GM19397 (cell line): ENCODE data around the gene ACIN1.
A peak's percentile ranks its signal among the peaks of the same experiment; 100 is the strongest.
"Not testable (repeated sequence)": the region's sequence is repeated elsewhere in the genome, so short reads cannot be mapped to it uniquely, and the experiment has no call there.

Experiments used
- ATAC-seq: cut with Tn5 transposase; IDR thresholded peaks from one replicate; pipeline ENCODE4 v1.9.1; 2021; ENCODE audit warnings: mild to moderate bottlenecking, moderate library complexity; ENCODE audit not compliant: unreplicated experiment

Gene ACIN1

DNA sequence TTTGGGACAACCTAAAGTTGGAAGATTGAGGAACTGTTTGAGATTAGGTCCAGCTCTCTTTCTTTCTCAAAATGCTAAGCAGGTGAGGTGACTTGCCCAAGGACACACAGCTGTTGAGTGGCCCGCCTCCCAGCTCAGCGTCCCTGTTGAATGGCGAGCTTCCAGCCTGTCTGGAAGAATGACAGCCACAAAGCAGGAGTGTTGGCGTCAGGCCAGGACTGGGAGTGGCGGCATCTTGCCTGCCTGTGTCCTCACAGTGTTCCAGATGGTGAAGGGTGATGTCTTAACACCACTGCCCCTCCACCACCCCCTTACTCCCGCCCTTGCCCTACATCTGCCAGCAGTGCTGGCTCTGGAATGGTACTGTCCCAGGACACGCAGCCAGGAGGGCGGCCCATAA lies 28.5 kb upstream of the ACIN1 start:
- no peak for ATAC-seq

DNA sequence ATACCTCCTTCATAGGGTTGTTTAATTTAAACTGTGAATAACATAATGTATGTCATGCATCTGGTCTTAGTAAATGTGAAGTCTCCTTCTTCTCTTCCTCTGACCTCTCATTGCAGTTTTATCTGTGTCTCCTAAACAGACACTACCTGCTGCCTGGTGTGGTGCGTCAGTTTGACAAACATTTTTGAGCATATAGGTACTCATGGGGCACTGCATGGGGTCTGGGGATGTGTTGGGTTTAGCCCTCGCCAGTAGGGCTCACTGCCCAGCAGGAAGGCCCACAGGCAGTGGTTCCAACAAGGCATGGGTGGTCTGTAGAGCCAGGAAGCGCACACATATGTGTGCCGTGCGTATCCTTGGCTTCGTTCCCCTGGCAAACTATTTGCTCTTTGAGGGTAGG lies 27.1 kb upstream of the ACIN1 start:
- no peak for ATAC-seq

DNA sequence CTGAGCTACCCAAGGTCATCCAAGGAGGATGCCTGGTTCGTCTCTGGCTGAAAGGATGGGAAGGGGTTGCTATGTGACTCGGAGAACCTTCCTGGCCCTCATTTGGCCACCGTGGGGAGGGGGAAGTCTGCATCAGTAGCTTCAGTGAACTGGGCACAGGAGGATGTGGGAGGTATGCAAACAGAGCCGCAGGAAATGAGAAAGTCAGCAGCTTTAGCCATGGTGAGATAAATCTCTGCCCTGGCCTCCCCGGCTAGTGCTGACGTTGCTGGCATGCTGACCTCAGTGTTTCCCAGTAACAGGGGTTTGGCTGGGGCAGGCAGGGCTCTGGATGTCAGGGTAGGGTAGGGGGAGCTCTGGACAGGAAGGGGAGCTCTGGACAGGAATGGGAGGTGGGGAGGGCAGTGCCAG lies 26.4 kb upstream of the ACIN1 start:
- no peak for ATAC-seq

DNA sequence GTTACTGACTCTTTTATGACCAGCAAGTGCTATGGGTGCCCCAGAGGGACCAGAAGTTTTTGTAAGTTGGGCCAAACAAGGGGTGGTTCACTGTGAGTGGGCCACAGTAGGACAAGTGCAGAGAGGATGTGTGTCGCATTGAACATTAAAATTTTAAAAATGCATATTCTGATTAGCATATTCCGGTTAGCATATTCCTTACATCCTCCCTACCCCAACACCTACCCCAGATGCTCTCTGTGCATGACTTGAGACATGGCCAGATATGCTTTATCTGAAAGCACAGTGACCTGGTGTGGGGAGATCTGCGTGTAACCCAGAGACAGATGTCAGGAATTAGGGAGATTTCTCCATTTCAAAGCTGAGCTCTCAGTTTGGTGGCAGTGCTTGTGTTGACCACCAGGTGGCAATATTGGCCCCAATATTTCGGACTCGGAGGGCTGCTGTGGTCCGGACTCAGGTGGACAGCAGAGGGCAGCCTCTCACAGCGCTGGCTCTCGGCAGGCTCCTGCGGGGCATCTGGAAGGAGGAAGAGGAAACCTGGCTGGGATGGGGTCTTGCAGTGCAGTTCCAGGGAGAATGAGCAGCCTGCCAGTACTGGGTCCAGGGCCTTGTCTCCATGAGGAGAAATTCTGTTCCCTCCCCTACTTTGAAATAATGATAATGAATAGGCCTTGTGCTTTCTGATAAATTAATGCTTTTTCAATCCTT lies 25.8 kb upstream of the ACIN1 start:
- peak; percentile 61 for ATAC-seq

DNA sequence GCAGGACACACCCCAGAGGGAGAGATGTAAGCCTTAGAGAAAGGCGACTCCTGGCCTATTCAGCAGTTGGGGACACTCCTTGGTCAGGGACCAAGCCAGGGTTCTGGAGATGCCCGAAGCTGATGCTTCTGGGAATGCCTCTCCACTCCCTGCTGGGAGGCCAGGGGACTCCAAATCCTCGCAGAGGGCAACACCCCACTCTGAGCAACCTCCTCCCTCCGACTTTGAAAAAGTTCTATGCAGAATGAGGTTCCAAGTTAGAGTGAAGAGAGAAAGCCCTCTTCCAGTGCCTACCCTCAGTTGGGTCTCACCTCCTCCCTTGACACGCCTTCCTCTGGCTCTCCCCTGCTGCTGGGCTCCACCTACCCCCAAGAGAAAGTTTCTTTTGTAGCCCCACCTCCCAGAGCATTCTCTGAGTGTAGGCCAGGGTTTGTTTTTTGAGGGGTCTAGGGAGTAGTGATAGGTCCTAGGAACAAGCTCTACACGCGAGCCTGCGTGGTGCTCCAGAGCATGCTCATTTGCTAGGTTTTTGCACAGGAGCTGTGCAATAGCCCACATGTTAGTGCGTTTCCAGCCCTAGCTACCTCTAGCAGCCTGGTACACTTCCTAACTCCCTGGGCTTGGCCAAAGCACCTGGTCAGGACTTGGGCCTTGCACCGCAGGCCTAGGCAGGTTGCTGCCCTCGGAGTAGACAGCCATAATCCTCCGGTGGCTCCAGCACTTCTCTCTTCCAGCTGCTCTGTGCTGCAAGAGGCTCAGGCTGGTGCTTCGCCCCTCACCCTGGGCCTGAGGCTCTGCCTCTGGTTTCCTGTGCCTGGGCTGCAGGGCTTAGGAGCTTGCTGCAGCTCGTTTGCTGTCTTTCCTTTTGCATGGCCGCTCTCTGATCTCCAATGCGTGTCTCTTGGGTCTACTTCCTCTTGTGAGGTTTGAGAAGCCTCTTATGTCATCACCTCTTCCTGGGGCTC lies 24.7 kb upstream of the ACIN1 start:
- no peak for ATAC-seq

DNA sequence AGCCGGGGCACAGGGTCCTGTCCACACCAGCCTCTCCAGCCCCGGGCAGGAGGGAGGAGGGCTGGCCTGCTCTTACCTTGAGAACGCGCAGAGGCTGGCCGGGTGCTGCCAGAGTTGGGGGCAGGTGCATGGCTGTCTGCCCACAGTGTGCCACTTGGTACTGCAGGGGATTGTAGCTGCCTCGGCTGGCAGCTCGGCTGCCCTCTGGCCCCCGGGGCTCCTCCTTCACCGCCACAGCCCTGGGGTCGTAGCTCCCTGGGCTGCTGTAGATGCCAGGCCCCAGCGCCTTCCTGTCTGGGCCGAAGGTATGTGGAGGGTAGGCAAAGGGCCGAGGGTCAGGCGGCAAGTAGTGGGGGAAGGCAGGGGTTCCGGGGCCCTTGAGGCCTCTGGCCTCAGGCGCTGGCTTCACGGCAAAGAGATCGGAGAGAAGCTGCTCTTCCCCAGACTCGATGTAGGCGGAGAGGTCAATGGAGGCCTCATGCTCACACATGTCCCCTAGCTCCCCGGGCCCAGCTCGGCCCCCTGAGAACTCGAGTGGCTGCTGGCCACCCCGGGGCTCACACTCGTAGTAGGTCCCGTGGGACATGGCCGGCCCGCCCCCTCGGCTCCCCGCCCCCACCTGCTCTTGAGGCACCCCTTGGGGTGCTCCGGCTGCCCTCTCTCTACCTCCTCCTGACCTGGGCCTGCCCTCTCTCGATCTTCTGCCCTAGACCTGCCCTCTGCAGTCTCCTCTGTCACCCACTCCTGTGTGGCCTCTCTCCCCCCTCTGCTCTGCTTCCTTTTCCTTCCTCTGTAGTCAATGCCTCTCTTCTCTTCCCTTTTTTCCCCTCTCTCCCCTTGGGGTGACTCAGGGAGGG lies 23.8 kb upstream of the ACIN1 start, which contains the start of gene CEBPE:
CEBPE (minus strand) TSS at position 750 of the 857 bp plus-strand sequence; CDS start at position 586, 164 bp downstream.
- ATAC-seq = no peak

DNA sequence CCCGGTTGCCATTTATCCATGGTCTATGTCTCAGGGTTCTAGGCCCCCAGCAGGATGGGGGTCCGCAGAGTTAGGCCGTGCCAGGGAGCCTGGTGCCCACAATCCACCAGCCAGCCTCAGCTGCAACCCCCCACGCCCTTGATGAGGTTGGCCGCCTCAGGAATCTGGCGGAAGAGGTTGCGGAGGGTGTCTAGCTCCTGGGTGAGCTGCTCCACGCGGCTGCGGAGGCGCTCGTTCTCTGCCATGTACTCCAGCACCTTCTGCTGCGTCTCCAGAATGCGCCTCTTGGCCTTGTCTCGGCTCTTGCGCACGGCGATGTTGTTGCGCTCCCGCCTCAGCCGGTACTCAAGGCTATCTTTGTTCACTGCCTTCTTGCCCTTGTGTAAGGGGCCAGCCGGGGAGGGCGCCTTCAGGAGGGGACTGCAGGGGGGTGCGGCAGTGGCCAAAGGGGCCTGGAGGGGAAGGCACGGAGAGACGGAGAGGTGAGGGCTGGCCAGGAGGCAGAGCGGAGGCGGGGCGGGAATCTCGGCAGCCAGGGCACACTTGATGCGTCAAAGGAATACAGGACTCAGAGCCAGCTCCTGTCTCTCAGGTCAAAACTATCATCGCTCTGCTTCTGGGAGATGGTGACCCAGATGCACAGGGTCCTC lies 22.6 kb upstream of the ACIN1 start:
- no peak for ATAC-seq

DNA sequence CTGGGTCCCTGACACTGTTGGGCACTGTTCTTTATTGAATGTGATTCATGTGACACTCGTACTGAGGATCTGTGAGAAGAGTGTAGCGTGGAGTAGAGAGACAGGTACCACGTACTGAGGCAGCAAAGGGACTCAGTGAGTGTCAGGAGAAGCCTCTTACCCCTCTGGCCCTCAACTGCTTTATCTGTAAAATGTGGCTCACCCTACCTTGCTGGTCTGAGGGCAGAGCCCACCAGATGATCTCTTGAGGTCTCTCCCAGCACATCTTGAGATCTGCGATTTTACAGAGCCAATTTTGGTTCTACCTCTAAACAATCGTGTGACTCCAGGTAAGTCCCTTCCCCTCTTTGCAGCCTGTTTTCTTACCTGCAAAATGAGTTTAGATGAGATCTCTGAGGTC lies 21.0 kb upstream of the ACIN1 start:
- ATAC-seq = no peak

DNA sequence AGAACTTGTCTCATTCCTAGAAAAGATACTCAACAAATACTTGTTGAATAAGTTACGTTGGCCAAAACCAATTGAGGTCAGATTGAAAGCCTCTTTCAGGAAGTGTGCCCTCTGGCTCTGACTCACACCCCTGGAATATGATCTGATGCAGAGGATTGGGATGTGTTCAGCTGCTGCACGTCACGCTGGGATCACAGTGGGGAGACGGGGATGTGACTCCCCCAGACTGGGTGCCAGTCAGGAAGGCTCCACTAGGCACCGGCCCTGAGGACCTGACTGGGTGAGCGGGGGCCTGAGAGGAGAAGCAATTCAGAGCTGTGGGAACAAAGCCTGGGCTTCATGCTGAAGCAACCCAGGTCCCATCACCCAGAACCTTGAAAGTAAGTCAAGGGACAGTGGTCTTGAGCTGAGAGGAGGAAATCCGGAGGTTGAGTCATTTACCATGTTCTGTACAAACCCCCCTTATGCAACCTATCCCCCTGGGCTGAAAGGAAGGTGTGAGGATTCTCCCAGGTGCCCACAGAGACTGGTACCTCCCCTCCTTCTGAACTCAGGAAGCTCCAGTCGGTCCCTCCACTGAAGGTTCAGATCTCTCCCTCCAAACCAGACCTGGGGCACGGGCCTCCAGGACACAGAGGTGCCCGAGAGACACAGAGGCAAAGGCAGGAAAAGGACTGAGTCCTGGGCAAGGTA lies 20.2 kb upstream of the ACIN1 start:
- ATAC-seq = no peak

DNA sequence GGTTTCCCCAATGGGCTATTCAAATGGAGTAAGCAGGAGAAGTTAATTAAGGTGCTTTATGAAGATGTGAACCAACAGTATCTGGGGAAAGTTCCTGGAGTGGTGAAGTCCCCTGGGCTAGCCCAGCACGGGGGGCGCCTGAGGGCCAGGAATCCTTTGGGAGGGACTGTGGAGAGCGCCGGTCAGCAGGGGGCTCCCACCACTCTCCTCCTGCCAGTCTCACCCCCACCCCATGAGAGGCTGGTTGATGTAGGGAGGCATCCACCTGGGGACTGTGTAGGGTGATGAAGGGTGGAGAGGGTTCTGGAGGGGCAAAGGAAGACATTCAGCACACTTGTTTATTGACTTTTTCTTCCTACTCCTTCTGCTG lies 19.7 kb upstream of the ACIN1 start:
- ATAC-seq = no peak

DNA sequence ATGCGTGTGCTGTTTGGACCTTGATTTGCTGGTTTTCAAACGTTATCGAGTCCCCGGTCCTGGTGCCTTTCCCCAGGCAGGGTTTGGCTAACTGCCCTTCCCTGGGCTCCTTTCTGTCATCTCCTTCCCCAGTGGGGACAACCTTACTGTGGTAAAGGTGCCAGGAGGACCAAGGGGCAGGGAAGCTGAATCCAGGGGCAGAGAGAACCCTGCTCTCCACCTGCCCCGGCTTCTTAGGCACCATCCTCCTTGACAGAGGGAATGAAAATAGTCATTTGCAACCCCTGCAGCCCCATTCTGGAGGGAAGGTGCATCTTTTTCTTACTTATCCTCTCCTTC lies 19.2 kb upstream of the ACIN1 start:
- no peak for ATAC-seq

DNA sequence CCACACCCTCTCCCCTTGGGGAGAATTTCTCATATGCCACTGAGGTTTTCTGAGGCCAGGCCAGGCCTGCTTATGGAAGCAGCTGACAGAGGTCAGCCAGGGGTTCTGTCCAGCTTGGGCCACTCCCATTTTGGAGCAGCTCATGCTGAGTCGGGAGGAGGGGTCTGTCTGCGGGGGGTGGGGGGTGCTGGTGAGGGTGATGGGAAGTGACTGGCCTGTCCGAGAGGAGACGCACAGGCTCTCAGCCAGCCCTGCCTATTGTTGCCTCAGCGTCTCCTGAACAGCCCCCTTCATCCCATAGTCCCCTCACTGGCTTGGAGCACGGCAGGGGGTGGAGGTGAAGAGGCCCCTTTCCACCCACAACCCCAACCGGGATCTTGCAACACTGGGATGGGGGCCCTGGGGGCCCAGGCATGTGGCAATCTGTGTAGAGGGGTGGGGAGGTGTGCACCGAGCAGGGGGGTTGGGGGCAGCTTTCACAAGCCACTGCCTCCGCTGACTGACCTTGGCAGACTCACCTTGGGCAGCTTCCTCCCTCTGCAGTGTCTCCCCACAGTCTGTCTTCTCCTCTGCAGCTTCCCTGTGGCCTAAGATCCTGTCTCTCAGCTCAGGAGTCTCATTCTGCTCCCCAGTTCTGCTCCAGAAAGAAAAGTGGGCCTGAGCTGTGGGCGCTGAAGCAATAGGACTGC lies 18.6 kb upstream of the ACIN1 start:
- no peak for ATAC-seq

DNA sequence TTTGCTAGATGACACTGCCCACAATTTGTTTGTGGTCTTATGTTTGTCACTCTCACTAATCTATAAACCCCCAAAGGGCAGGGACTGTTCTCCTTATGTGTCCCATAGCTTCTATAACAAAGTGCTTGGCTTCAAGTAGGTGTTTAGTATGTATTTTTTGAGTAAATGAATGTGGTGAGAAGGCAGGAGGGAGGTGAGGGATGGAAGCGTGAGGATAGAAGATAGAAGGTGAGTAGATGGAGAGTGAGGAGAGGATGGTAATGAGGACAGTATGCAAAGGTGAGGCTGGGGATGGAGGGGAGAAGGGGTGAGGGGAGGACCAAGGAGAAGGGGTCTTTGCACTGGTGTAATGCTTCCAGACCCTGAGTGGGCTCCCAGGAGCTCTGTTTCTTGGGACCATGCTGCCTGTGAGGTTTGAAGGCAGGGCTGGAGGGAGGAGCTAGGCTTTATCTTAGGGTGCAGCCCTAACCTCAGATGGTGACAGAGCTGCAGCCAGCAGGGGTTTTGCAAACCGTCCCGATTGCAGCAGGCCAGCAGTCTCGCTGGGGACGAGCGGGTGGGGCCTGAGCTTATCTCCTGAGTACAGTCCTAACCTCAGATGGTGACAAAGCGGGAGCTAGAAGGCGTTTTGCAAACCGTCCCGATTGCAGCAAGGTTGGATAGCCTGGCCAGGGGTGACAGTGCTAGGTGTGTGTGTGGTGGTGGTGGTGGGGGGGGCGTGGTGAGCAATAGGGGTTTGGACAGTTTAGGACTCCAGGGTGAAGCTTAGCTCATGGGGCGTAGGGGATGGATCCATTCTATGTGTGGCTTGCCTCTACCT lies 17.6 kb upstream of the ACIN1 start:
- ATAC-seq = no peak

DNA sequence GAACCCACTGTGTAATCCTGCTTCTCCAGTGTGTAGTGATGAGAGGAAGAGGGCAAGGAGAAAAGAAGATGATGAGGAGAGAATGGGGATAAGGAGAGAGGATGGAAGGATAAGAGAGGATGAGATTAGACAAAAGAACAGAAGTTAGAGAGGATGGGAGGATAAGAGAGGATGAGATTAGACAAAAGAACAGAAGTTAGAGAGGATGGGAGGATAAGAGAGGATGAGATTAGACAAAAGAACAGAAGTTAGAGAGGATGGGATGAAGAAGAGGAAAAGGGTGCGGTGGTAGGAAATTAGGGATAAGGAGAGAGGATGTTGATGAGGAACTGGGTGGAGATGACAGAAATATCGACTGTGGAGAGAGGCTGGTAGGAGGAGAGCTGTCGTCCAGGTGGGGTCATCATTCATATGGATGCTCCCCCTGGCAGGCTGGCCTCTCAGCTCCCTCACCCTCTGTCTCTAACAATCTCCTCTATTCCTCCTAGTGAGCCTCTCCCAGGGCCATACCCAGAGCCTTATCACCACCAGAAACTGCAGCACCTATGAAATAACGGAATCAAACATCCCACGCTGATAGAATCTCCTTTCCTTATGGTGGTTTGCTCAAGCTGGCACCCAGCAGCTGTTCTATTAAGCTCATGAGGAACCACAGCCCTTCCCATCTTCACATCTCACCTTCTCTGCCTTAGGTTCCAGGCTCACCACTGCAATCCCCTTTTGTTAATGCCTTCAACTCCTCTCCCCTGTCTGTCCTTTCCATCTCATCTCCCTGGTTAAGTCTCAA lies 15.8 kb upstream of the ACIN1 start:
- no peak for ATAC-seq

DNA sequence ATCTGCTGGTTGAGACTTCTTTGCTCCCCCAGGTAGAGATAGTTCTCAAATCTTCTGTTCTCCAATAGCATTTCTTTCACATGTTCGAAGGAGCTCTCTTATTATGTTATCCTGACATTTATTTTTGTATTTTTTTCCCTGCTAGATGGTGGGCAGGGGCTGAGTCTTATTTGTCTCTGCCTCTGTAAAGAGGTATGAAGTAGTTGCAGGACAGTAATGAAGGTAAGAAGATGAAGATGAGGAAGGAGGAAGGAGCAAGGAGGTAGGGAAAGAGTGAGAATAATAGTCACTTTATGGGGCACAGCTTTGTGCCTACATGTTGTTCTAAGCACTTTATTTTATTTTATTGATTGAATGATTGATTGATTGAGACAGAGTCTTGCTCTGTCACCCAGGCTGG lies 14.8 kb upstream of the ACIN1 start:
- no peak for ATAC-seq

DNA sequence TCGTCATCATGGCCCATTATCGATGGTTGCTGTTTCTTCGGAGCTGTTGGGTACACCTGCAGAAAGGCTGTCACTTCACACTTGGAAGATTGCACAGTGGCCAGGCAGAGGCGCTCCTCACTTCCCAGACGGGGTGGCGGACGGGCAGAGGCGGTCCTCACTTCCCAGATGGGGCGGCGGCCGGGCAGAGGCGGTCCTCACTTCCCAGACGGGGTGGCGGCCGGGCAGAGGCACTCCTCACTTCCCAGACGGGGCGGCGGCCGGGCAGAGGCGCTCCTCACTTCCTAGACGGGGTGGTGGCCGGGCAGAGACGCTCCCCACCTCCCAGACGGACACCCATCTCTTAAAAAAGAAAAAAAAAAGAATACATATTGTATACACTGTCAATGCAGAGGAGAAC lies 13.2 kb upstream of the ACIN1 start:
- ATAC-seq = not testable (repeated sequence)

DNA sequence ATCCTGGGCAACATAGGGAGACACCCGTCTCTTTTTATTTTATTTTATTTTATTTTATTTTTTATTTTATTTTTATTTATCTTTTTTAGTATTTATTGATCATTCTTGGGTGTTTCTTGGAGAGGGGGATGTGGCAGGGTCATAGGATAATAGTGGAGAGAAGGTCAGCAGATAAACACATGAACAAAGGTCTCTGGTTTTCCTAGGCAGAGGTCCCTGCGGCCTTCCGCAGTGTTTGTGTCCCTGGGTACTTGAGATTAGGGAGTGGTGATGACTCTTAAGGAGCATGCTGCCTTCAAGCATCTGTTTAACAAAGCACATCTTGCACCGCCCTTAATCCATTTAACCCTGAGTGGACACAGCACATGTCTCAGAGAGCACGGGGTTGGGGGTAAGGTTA lies 12.7 kb upstream of the ACIN1 start:
- ATAC-seq = not testable (repeated sequence)

DNA sequence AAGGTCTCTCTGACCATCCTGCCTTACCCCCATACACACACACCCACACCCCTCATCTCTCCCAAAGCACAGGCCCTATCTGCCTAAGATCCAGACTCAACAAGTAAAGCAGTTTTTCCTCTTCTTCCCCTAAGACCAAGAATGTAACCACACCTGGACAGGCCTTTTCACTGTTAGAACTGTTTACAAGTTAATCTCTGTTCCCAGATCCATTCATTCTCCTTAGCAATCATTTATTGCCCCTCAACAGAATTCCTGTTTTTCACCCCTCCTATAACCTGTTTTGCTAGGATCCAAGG lies 11.8 kb upstream of the ACIN1 start:
- ATAC-seq = no peak
